Endothelial cell (in vitro differentiated cells): Measurements from ENCODE around the gene MFAP5. TPM values are rescaled to one million over a fixed set of nuclear protein-coding genes. Genes with fewer than 3 reads are reported as not detected.
A peak's percentile ranks its signal among the peaks of the same experiment; 100 is the strongest.

Experiments used
- DNase-seq: peaks from one replicate; pipeline ENCODE4 v3.0.0; 2021; ENCODE audit warnings: low spot score
- H3K27ac Mint-ChIP-seq: one replicate; pipeline ENCODE4 v1.8.0; 2021; ENCODE audit warnings: mixed read lengths, inconsistent platforms; ENCODE audit not compliant: unreplicated experiment
- H3K27me3 Mint-ChIP-seq: one replicate; pipeline ENCODE4 v1.8.0; 2021; ENCODE audit warnings: mild to moderate bottlenecking, moderate library complexity, mixed read lengths, inconsistent platforms; ENCODE audit not compliant: unreplicated experiment
- H3K36me3 Mint-ChIP-seq: one replicate; pipeline ENCODE4 v1.8.0; 2021; ENCODE audit warnings: mild to moderate bottlenecking, low read depth, mixed read lengths, inconsistent platforms; ENCODE audit not compliant: unreplicated experiment
- H3K4me1 Mint-ChIP-seq: one replicate; pipeline ENCODE4 v1.8.0; 2021; ENCODE audit warnings: mild to moderate bottlenecking, mixed read lengths, inconsistent platforms; ENCODE audit not compliant: unreplicated experiment
- H3K4me3 Mint-ChIP-seq: one replicate; pipeline ENCODE4 v1.8.0; 2021; ENCODE audit warnings: mild to moderate bottlenecking, mixed read lengths, inconsistent platforms; ENCODE audit not compliant: unreplicated experiment
- H3K9me3 Mint-ChIP-seq: one replicate; pipeline ENCODE4 v1.8.0; 2021; ENCODE audit warnings: mixed read lengths, inconsistent platforms; ENCODE audit not compliant: unreplicated experiment
- CTCF ChIP-seq: fragments of 200-600 bp; sonication (generic); IDR thresholded peaks from one replicate; pipeline ENCODE4 v1.5.0; 2021; ENCODE audit warnings: antibody characterized with exemption; ENCODE audit not compliant: unreplicated experiment
- total RNA-seq: library from RNA; stranded (reverse); fragmentation: NEBNext Ultra II Directional; extraction: Animal tissue kit (Norgen Biotek cat#: 25700); gene quantifications from one replicate; pipeline ENCODE4 v1.2.1, GENCODE V29; 2021; ENCODE audit not compliant: unreplicated experiment

The MFAP5 gene
- total RNA-seq, 1 donor from 2014 or later = 0.31 TPM

GRCh38 chr12:8698879-8699278 lies 36.3 kb upstream of the MFAP5 start:
- Mint-ChIP-seq H3K36me3 (peaks cover 10% of the 10 kb centered on the region), H3K27ac (peak overlapping the region; percentile 98), H3K4me1 (peaks cover 23% of the 10 kb centered on the region), H3K9me3 (no peaks in the 10 kb centered on the region), H3K4me3 (peak overlapping the region; percentile 100), H3K27me3 (peaks cover 8% of the 10 kb centered on the region)
- no peak for TF ChIP-seq CTCF
- no peak for DNase-seq

- peak; percentile 59 for DNase-seq
- Mint-ChIP-seq H3K4me1 (peaks cover 23% of the 10 kb centered on the region), H3K27me3 (peaks cover 8% of the 10 kb centered on the region), H3K9me3 (no peaks in the 10 kb centered on the region), H3K4me3 (peak overlapping the region; percentile 100), H3K27ac (peak overlapping the region; percentile 98), H3K36me3 (peaks cover 10% of the 10 kb centered on the region)
- TF ChIP-seq CTCF = no peak
These were observed 35.7 kb upstream of the MFAP5 start for GRCh38 chr12:8698132-8698851.

GRCh38 chr12:8697476-8698131 lies 35.0 kb upstream of the MFAP5 start, which contains the start of gene RIMKLB:
Gene RIMKLB (plus strand): TSS chr12:8697991. CDS start chr12:8713867, 15,876 bp downstream.
- peak; percentile 78 for DNase-seq
- Mint-ChIP-seq H3K27ac (peak within 1 kb of the TSS; percentile 100), H3K36me3 (peaks cover 10% of the 10 kb centered on the region), H3K27me3 (peaks cover 8% of the 10 kb centered on the region), H3K4me3 (peak within 1 kb of the TSS; percentile 100), H3K9me3 (no peaks in the 10 kb centered on the region), H3K4me1 (peaks cover 27% of the 10 kb centered on the region)
- no peak for TF ChIP-seq CTCF

GRCh38 chr12:8697120-8697475 lies 34.5 kb upstream of the MFAP5 start:
- Mint-ChIP-seq H3K36me3 (peaks cover 10% of the 10 kb centered on the region), H3K27ac (peak overlapping the region; percentile 100), H3K9me3 (no peaks in the 10 kb centered on the region), H3K4me3 (peak overlapping the region; percentile 94), H3K4me1 (peaks cover 32% of the 10 kb centered on the region), H3K27me3 (peaks cover 8% of the 10 kb centered on the region)
- TF ChIP-seq CTCF = no peak
- DNase-seq = no peak
